GM18951 (cell line): Measurements from ENCODE around the gene ZNF133.
"Not testable (repeated sequence)": the region's sequence is repeated elsewhere in the genome, so short reads cannot be mapped to it uniquely, and the experiment has no call there.

ENCODE experiments used
- POLR2A ChIP-seq: IDR thresholded peaks from 4 replicates; pipeline ENCODE4 v1.6.1; 2011; ENCODE audit warnings: mild to moderate bottlenecking; ENCODE audit not compliant: insufficient read length, insufficient read depth; ENCODE audit errors: extremely low read depth
- in situ Hi-C: fragments of 300-500 bp; cut with MboI; formaldehyde crosslinking; loops from one replicate; pipeline ENCODE4 v1.12.0; 2022; ENCODE audit warnings: low sequenced_read_pairs, mixed read lengths, inconsistent platforms; ENCODE audit not compliant: unreplicated experiment

The ZNF133 gene

GRCh38 chr20:18310051-18310450 is 21.7 kb downstream of the ZNF133 start:
- in situ Hi-C loops = no loop called here
- TF ChIP-seq POLR2A = no peak

- in situ Hi-C loops = no loop called here
- no peak for TF ChIP-seq POLR2A
Observed at GRCh38 chr20:18310592-18310991, 22.3 kb downstream of the ZNF133 start.

- TF ChIP-seq POLR2A = no peak
- in situ Hi-C loops = no loop called here
Observed at GRCh38 chr20:18312723-18313122, 24.4 kb downstream of the ZNF133 start.

- TF ChIP-seq POLR2A = no peak
- in situ Hi-C loops = no loop called here
Observed at GRCh38 chr20:18313411-18313810, 25.1 kb downstream of the ZNF133 start.

- in situ Hi-C loops = no loop called here
- no peak for TF ChIP-seq POLR2A
Observed at GRCh38 chr20:18314786-18315406, 26.6 kb downstream of the ZNF133 start.

- TF ChIP-seq POLR2A = no peak
- in situ Hi-C loops = no loop called here
Observed at GRCh38 chr20:18316166-18316565, 27.8 kb downstream of the ZNF133 start.

- TF ChIP-seq POLR2A = no peak
- in situ Hi-C loops = no loop called here
Observed at GRCh38 chr20:18321316-18321715, 33.0 kb downstream of the ZNF133 start.

GRCh38 chr20:18321976-18322950 is 33.9 kb downstream of the ZNF133 start:
- in situ Hi-C loops = no loop called here
- TF ChIP-seq POLR2A = no peak

- no peak for TF ChIP-seq POLR2A
- in situ Hi-C loops = no loop called here
Observed at GRCh38 chr20:18323705-18324104, 35.4 kb downstream of the ZNF133 start.

- no peak for TF ChIP-seq POLR2A
Observed at GRCh38 chr20:18324596-18325089, 36.3 kb downstream of the ZNF133 start.

GRCh38 chr20:18326990-18327389 is 38.7 kb downstream of the ZNF133 start:
- in situ Hi-C loops = no loop called here
- TF ChIP-seq POLR2A = no peak

More at GRCh38 chr20:18324596-18325089, 36.3 kb downstream of the ZNF133 start:
- in situ Hi-C loops = no loop called here

GRCh38 chr20:18331694-18332093 is 43.4 kb downstream of the ZNF133 start:
- TF ChIP-seq POLR2A = no peak
- in situ Hi-C loops = no loop called here

GRCh38 chr20:18349749-18350148 is 61.4 kb downstream of the ZNF133 start:
- in situ Hi-C loops = not testable (repeated sequence)

- in situ Hi-C loops = no loop called here
- TF ChIP-seq POLR2A = no peak
Observed at GRCh38 chr20:18359854-18360253, 71.5 kb downstream of the ZNF133 start.
